Neural progenitor cell (in vitro differentiated cells): ENCODE results near the gene FLVCR2. TPM values are rescaled to one million over a fixed set of nuclear protein-coding genes. Genes with fewer than 3 reads are reported as not detected.

ENCODE experiments used
- DNase-seq: peaks from one replicate; pipeline ENCODE4 v3.0.0-alpha.2; 2016; ENCODE audit warnings: low spot score
- H2AFZ ChIP-seq: fragments of 200-600 bp; sonication (generic); replicated peaks from 2 replicates; pipeline ENCODE4 v1.6.1; 2016; ENCODE audit warnings: antibody characterized with exemption
- H3F3A ChIP-seq: fragments of 200-600 bp; sonication (generic); 2 replicates; pipeline ENCODE4 v1.6.1; 2016; ENCODE audit warnings: antibody characterized with exemption, low read depth
- H3K27ac ChIP-seq: fragments of 200-600 bp; sonication (generic); 2 replicates; pipeline ENCODE4 v1.5.1; 2016; ENCODE audit warnings: mild to moderate bottlenecking
- H3K27me3 ChIP-seq: fragments of 200-600 bp; sonication (generic); 2 replicates; pipeline ENCODE4 v1.6.1; 2016; ENCODE audit warnings: mild to moderate bottlenecking, moderate library complexity
- H3K36me3 ChIP-seq: fragments of 200-600 bp; sonication (generic); 2 replicates; pipeline ENCODE4 v1.5.1; 2016
- H3K4me1 ChIP-seq: fragments of 200-600 bp; sonication (generic); 2 replicates; pipeline ENCODE4 v1.6.1; 2016; ENCODE audit warnings: mixed run types
- H3K4me2 ChIP-seq: fragments of 200-600 bp; sonication (generic); 2 replicates; pipeline ENCODE4 v1.6.1; 2016
- H3K4me3 ChIP-seq: fragments of 200-600 bp; sonication (generic); 2 replicates; pipeline ENCODE4 v1.5.1; 2016
- H3K79me2 ChIP-seq: fragments of 200-600 bp; sonication (generic); 2 replicates; pipeline ENCODE4 v1.6.1; 2016; ENCODE audit warnings: low read depth
- H3K9ac ChIP-seq: fragments of 200-600 bp; sonication (generic); 2 replicates; pipeline ENCODE4 v1.6.1; 2016
- H3K9me3 ChIP-seq: fragments of 200-600 bp; sonication (generic); 2 replicates; pipeline ENCODE4 v1.5.1; 2016; ENCODE audit warnings: low read depth
- H4K20me1 ChIP-seq: fragments of 200-600 bp; sonication (generic); 2 replicates; pipeline ENCODE4 v1.6.1; 2016; ENCODE audit warnings: low read depth
- H3K27ac Mint-ChIP-seq: 3 replicates; pipeline ENCODE4 v1.8.0; 2021; ENCODE audit warnings: mixed read lengths
- H3K27me3 Mint-ChIP-seq: 2 replicates; pipeline ENCODE4 v1.8.0; 2022; ENCODE audit warnings: low read depth, mild to moderate bottlenecking, inconsistent platforms, moderate library complexity, mixed read lengths; ENCODE audit not compliant: insufficient read depth
- H3K36me3 Mint-ChIP-seq: 3 replicates; pipeline ENCODE4 v1.8.0; 2021; ENCODE audit warnings: mixed read lengths
- H3K4me1 Mint-ChIP-seq: 3 replicates; pipeline ENCODE4 v1.8.0; 2021; ENCODE audit warnings: mixed read lengths
- H3K4me3 Mint-ChIP-seq: 3 replicates; pipeline ENCODE4 v1.8.0; 2021; ENCODE audit warnings: mild to moderate bottlenecking, moderate library complexity, mixed read lengths
- H3K9me3 Mint-ChIP-seq: 3 replicates; pipeline ENCODE4 v1.8.0; 2020; ENCODE audit warnings: mixed read lengths
- EZH2 ChIP-seq: fragments of 200-600 bp; sonication (generic); IDR thresholded peaks from 2 replicates; pipeline ENCODE4 v1.6.1; 2017; ENCODE audit warnings: antibody characterized with exemption, mild to moderate bottlenecking, moderate library complexity
- EZH2phosphoT487 ChIP-seq: fragments of 200-600 bp; sonication (generic); IDR thresholded peaks from 2 replicates; pipeline ENCODE4 v1.6.1; 2017; ENCODE audit warnings: antibody characterized with exemption
- total RNA-seq: library from RNA; depleted of rRNA; stranded (reverse); fragments of >200 nt; gene quantifications from 2 replicates; pipeline ENCODE4 v1.2.3, GENCODE V29; 2015; ENCODE audit warnings: low replicate concordance
- TF ChIP-seq, protein P1 (sequence below): fragments of 200-600 bp; sonication (generic); IDR thresholded peaks from 2 replicates; pipeline ENCODE4 v1.5.1; 2017; ENCODE audit warnings: antibody characterized with exemption, mild to moderate bottlenecking

Gene FLVCR2
- total RNA-seq, 1 donor from 2014 or later = 1.7 TPM

DNA sequence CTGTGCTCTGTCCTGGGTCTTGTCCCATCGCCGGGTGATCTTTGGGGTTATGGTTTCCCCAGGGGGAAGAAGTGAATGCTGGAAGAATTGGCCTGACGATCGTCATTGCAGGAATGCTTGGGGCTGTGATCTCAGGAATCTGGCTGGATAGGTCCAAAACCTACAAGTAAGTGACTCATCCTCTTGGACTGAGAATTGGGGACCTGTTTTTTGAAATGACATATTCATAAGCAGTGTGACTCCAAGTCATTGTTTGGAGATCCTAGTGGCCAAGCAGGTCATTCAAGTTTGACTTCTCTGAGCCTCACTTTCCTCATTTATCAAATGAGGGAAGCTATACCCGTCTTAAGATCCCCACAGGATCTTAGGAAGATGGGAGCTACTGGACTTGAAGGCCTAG is 56.4 kb downstream of the FLVCR2 start:
- peaks cover 29% of the 10 kb centered on the region for H3K4me1 ChIP-seq
- H3K36me3 Mint-ChIP-seq = peaks cover 7% of the 10 kb centered on the region
- H3K36me3 ChIP-seq = no peaks in the 10 kb centered on the region
- TF ChIP-seq, protein P1, sequence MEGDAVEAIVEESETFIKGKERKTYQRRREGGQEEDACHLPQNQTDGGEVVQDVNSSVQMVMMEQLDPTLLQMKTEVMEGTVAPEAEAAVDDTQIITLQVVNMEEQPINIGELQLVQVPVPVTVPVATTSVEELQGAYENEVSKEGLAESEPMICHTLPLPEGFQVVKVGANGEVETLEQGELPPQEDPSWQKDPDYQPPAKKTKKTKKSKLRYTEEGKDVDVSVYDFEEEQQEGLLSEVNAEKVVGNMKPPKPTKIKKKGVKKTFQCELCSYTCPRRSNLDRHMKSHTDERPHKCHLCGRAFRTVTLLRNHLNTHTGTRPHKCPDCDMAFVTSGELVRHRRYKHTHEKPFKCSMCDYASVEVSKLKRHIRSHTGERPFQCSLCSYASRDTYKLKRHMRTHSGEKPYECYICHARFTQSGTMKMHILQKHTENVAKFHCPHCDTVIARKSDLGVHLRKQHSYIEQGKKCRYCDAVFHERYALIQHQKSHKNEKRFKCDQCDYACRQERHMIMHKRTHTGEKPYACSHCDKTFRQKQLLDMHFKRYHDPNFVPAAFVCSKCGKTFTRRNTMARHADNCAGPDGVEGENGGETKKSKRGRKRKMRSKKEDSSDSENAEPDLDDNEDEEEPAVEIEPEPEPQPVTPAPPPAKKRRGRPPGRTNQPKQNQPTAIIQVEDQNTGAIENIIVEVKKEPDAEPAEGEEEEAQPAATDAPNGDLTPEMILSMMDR = no peak
- TF ChIP-seq EZH2 = no peak
- no peak for TF ChIP-seq EZH2phosphoT487
- no peaks in the 10 kb centered on the region for H4K20me1 ChIP-seq
- H3K4me2 ChIP-seq = no peak overlapping the region
- peaks cover 5% of the 10 kb centered on the region for H3K27me3 Mint-ChIP-seq
- peaks cover 22% of the 10 kb centered on the region for H3F3A ChIP-seq
- no peaks in the 10 kb centered on the region for H3K27me3 ChIP-seq
- no peak overlapping the region for H2AFZ ChIP-seq
- H3K79me2 ChIP-seq = no peaks in the 10 kb centered on the region
- H3K4me1 Mint-ChIP-seq = peaks cover 22% of the 10 kb centered on the region
- H3K9me3 Mint-ChIP-seq = no peaks in the 10 kb centered on the region
- H3K9me3 ChIP-seq = no peaks in the 10 kb centered on the region
- no peak overlapping the region for H3K4me3 Mint-ChIP-seq
- no peak overlapping the region for H3K9ac ChIP-seq
- H3K27ac Mint-ChIP-seq = no peak overlapping the region
- no peak overlapping the region for H3K27ac ChIP-seq
- H3K4me3 ChIP-seq = no peak overlapping the region
- DNase-seq = no peak

DNA sequence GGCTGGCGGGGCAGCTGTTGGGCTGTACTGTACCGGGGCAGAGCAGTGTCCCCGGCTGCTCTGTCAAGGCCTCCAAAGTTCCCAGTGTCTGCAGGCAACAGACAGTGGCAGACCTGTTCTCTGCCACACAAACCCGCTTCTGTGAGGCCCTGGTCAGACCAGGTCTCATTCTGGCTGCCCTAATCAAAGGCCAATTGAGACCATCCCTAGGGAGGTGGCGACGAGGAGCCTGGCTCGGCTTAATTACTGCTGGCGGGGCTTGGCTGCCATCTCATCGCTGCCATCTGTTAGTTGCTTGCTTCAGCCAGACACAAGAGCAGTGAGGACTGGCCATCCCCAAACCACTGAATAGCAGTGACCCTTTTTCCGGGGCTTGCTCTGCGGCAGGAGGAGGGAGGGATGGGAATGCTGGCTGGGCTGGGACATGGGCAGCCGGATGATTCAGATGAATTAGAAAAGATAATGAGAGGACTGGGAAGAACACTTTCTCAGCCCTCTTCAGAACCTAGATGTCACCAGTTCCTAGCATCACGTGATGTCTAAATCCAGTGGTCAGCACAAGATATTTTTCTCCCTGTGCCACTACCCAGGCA is 57.8 kb downstream of the FLVCR2 start:
- Histone ChIP-seq H3K4me2 (no peak overlapping the region), H3K4me1 (peaks cover 20% of the 10 kb centered on the region), H3K9me3 (no peaks in the 10 kb centered on the region), H3K4me3 (no peak overlapping the region), H4K20me1 (no peaks in the 10 kb centered on the region), H3K9ac (no peak overlapping the region), H3F3A (peaks cover 13% of the 10 kb centered on the region), H3K36me3 (no peaks in the 10 kb centered on the region), H3K79me2 (no peaks in the 10 kb centered on the region), H3K27me3 (no peaks in the 10 kb centered on the region), H3K27ac (no peak overlapping the region), H2AFZ (no peak overlapping the region)
- Mint-ChIP-seq H3K9me3 (no peaks in the 10 kb centered on the region), H3K36me3 (peaks cover 9% of the 10 kb centered on the region), H3K4me1 (peaks cover 18% of the 10 kb centered on the region), H3K27me3 (peaks cover 5% of the 10 kb centered on the region), H3K27ac (no peak overlapping the region), H3K4me3 (no peak overlapping the region)
- peak; percentile 43 for DNase-seq
- no peak for TF ChIP-seq EZH2
- TF ChIP-seq EZH2phosphoT487 = no peak
- TF ChIP-seq, protein P1 = no peak

DNA sequence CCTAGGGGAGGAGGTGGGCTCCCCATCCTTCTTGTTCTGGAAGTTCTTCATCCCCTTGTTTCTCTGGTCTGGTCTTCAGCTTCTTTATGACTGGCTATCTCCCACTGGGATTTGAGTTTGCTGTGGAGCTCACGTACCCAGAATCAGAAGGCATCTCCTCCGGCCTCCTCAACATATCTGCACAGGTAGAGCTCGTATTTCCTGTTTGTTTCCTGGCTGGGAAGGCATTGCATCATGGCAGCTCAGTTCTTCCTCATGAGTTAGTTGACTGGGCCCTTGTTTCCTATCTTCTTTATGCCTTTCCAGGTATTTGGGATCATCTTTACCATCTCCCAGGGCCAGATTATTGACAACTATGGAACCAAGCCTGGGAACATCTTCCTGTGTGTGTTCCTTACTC is 62.5 kb downstream of the FLVCR2 start:
- no peak overlapping the region for H3K27ac Mint-ChIP-seq
- no peaks in the 10 kb centered on the region for H3K36me3 ChIP-seq
- H3K36me3 Mint-ChIP-seq = peaks cover 12% of the 10 kb centered on the region
- no peaks in the 10 kb centered on the region for H3K79me2 ChIP-seq
- H3K4me1 ChIP-seq = peaks cover 5% of the 10 kb centered on the region
- no peaks in the 10 kb centered on the region for H3K9me3 Mint-ChIP-seq
- no peak overlapping the region for H3K4me3 Mint-ChIP-seq
- peaks cover 2% of the 10 kb centered on the region for H3K27me3 Mint-ChIP-seq
- peaks cover 8% of the 10 kb centered on the region for H3F3A ChIP-seq
- no peak overlapping the region for H3K4me3 ChIP-seq
- TF ChIP-seq EZH2phosphoT487 = no peak
- no peak for TF ChIP-seq EZH2
- TF ChIP-seq, protein P1 = no peak
- peaks cover 8% of the 10 kb centered on the region for H3K4me1 Mint-ChIP-seq
- H3K4me2 ChIP-seq = no peak overlapping the region
- no peak for DNase-seq
- H3K27ac ChIP-seq = no peak overlapping the region
- H3K9me3 ChIP-seq = no peaks in the 10 kb centered on the region
- H4K20me1 ChIP-seq = no peaks in the 10 kb centered on the region
- no peak overlapping the region for H2AFZ ChIP-seq
- no peaks in the 10 kb centered on the region for H3K27me3 ChIP-seq
- H3K9ac ChIP-seq = no peak overlapping the region
